Endothelial cell of umbilical vein (primary cell): ENCODE data around the gene LY6G6C. TPM values are rescaled to one million over a fixed set of nuclear protein-coding genes. Genes with fewer than 3 reads are reported as not detected.
A peak's percentile ranks its signal among the peaks of the same experiment; 100 is the strongest.

ENCODE experiments used
- BruUV-seq: library from RNA; stranded (reverse); fragments of 400-500 nt; replicated peaks from 2 replicates; lab custom pipeline; 2021; lab: Mats Ljungman, UMichigan
- CTCF ChIA-PET: fragments of 300-600, 350-600 bp; sonication (Branson Sonifier 250); formaldehyde crosslinking; loops from one replicate; lab custom pipeline; 2021; ENCODE audit warnings: antibody characterized with exemption, inconsistent platforms; lab: Charles Lee
- POLR2A ChIA-PET: fragments of 300-600, 350-600 bp; sonication (Branson Sonifier 250); formaldehyde crosslinking; loops from one replicate; lab custom pipeline; 2021; ENCODE audit warnings: antibody characterized with exemption, inconsistent platforms; lab: Charles Lee
- DNase-seq: peaks from one replicate; pipeline ENCODE4 v3.0.0-alpha.2; 2011; ENCODE audit warnings: low read depth, low spot score
- FAIRE-seq: peaks from 2 replicates; lab custom pipeline; 2011; peaks lifted over from hg19 to GRCh38; lab: Jason Lieb, UNC
- H2AFZ ChIP-seq: 2 replicates; pipeline ENCODE4 v1.6.0; 2012; ENCODE audit warnings: low read depth, low read length, control low read depth, inconsistent platforms
- H3K27ac ChIP-seq: 2 replicates; pipeline ENCODE4 v1.5.1; 2011; ENCODE audit warnings: low read depth, mild to moderate bottlenecking, control low read depth, low read length, moderate library complexity; ENCODE audit not compliant: insufficient read depth
- H3K27me3 ChIP-seq, 2 experiments: 2 replicates each; pipeline versions ENCODE4 v1.6.0 to v1.6.1; 2011; ENCODE audit warnings: low read length in 2 of 2, mixed read lengths in 1 of 2; ENCODE audit not compliant: control insufficient read depth in 2 of 2, insufficient read depth in 2 of 2
- H3K36me3 ChIP-seq, 2 experiments: 2 replicates in 1 of 2; 3 replicates in 1 of 2; pipeline ENCODE4 v1.5.1; 2011; ENCODE audit warnings: low read length in 2 of 2, mild to moderate bottlenecking in 1 of 2, moderate library complexity in 1 of 2; ENCODE audit not compliant: control insufficient read depth in 2 of 2, insufficient read depth in 2 of 2; ENCODE audit errors: extremely low read depth in 1 of 2
- H3K4me1 ChIP-seq: 3 replicates; pipeline ENCODE4 v1.5.1; 2011; ENCODE audit warnings: mild to moderate bottlenecking, low read length; ENCODE audit not compliant: control insufficient read depth, insufficient read depth; ENCODE audit errors: extremely low read depth
- H3K4me2 ChIP-seq: 2 replicates; pipeline ENCODE4 v1.6.1; 2011; ENCODE audit warnings: low read length, control low read depth, mixed read lengths; ENCODE audit not compliant: insufficient read depth
- H3K4me3 ChIP-seq, 3 experiments: fragments of 200-600 bp in 1 of 3; sonication (generic), shearing (Covaris generic) in 1 of 3; replicated peaks in 1 of 3; 2 replicates each; pipeline ENCODE4 v1.5.1; 2011 to 2016; ENCODE audit warnings: control low read depth in 3 of 3, low read length in 3 of 3, mild to moderate bottlenecking in 2 of 3, inconsistent platforms in 1 of 3, low read depth in 1 of 3, moderate library complexity in 1 of 3; ENCODE audit not compliant: insufficient read depth in 1 of 3
- H3K79me2 ChIP-seq: 2 replicates; pipeline ENCODE4 v1.6.0; 2012; ENCODE audit warnings: low read length, inconsistent platforms; ENCODE audit not compliant: control insufficient read depth, insufficient read depth
- H3K9ac ChIP-seq: replicated peaks from 2 replicates; pipeline ENCODE3; 2011; ENCODE audit warnings: low read length, control low read depth; ENCODE audit not compliant: insufficient read depth; ENCODE audit errors: extremely low read depth
- H3K9me1 ChIP-seq: replicated peaks from 3 replicates; pipeline ENCODE4 v1.6.0; 2011; ENCODE audit warnings: mild to moderate bottlenecking, low read length; ENCODE audit not compliant: control insufficient read depth, insufficient read depth; ENCODE audit errors: extremely low read depth
- H3K9me3 ChIP-seq: replicated peaks from 2 replicates; pipeline ENCODE4 v1.5.1; 2012; ENCODE audit warnings: low read length, inconsistent platforms; ENCODE audit not compliant: control insufficient read depth, insufficient read depth
- H4K20me1 ChIP-seq: replicated peaks from 2 replicates; pipeline ENCODE3; 2011; ENCODE audit warnings: mild to moderate bottlenecking, low read length; ENCODE audit not compliant: control insufficient read depth, insufficient read depth; ENCODE audit errors: extremely low read depth
- CTCF ChIP-seq, 2 donors: IDR thresholded peaks; 1 replicate in 1 of 2; 2 replicates in 1 of 2; pipeline ENCODE4 v1.5.1; 2011; ENCODE audit warnings: low read length in 2 of 2, mild to moderate bottlenecking in 2 of 2, moderate library complexity in 2 of 2, control low read depth in 1 of 2, inconsistent platforms in 1 of 2, low read depth in 1 of 2; ENCODE audit not compliant: insufficient read depth in 1 of 2; ENCODE audit errors: extremely low read depth in 1 of 2
- FOS ChIP-seq: IDR thresholded peaks from 2 replicates; pipeline ENCODE4 v1.6.1; 2011; ENCODE audit warnings: mild to moderate bottlenecking, low read length, moderate library complexity, borderline replicate concordance; ENCODE audit not compliant: insufficient read depth
- JUN ChIP-seq: IDR thresholded peaks from 2 replicates; pipeline ENCODE4 v1.6.1; 2011; ENCODE audit warnings: borderline replicate concordance, low read depth; ENCODE audit not compliant: insufficient read length, insufficient read depth
- MYC ChIP-seq: IDR thresholded peaks from one replicate; pipeline ENCODE4 v1.6.1; 2011; ENCODE audit warnings: mild to moderate bottlenecking, low read depth, low read length
- dilution Hi-C: fragments of 300-500 bp; cut with MboI; formaldehyde crosslinking; loops from one replicate; pipeline ENCODE4 v1.15.0; 2019; ENCODE audit warnings: low sequenced_read_pairs; ENCODE audit not compliant: extremely low pct_ligation_motif_present
- intact Hi-C: fragments of 100-400 bp; cut with micrococcal nuclease; formaldehyde crosslinking; loops from one replicate; pipeline ENCODE4 v1.10.0; 2022
- polyA plus RNA-seq, 4 experiments: library from polyadenylated mRNA; depleted of rRNA in 3 of 4; stranded (reverse) in 3 of 4; unstranded in 1 of 4; fragments of >200 nt; gene quantifications; 2 replicates each; pipeline versions ENCODE4 v1.2.1 to v1.2.3, GENCODE V29; 2011 to 2012; ENCODE audit warnings: missing spikeins in 1 of 4
- total RNA-seq: library from RNA; stranded (reverse); gene quantifications from 2 replicates; pipeline ENCODE4 v1.2.3, GENCODE V29; 2021

Gene LY6G6C
- total and polyA plus RNA-seq, 2 donors (not counting 3 experiments of a cell fraction or from before 2014, with no cell fraction given), result 0.33 TPM; not detected in 1

DNA sequence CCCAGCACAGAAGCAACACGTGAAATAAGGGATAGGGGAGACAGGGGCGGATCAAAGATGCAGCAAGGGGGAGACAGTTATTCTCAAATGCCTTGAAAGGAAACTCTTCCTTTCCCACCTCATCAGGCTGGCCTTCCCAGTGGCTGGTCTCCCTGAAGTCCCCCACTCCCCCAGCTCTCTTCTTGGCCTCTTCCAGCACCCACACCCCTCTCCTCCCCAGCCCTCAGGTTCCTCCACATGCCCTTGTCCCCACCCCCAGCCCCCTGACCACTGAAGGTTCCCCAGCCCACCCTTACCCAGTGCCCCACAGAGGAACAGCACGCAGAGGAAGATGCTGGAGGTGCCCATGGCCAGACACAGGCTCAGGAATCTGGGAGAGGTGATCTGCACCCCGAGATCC is 8.1 kb downstream of the LY6G6C start:
- CTCF ChIA-PET, result interaction anchor here (1.3 to 3.0 kb wide), 5 partner anchors 9 to 117 kb away, joined by 3 to 9 read pairs (median 4); partner anchors contain the start of genes ABHD16A and MPIG6B
- POLR2A ChIA-PET, result no interaction called here
- H3K9me3 ChIP-seq, result no peaks in the 10 kb centered on the region
- peaks cover 8% of the 10 kb centered on the region for H3K4me1 ChIP-seq
- no peak overlapping the region for H2AFZ ChIP-seq
- H4K20me1 ChIP-seq, result no peaks in the 10 kb centered on the region
- intact Hi-C loops, result no loop called here
- TF ChIP-seq JUN (no peak), MYC (no peak), CTCF (IDR thresholded peaks at IDR 0.05; ENCODE audit: extremely low read depth in 1 of 2, insufficient read depth in 1 of 2, low read depth in 1 of 2, low read length in 2 of 2) (no peak)
- no peaks in the 10 kb centered on the region for H3K36me3 ChIP-seq
- no peak overlapping the region for H3K4me3 ChIP-seq
- no peaks in the 10 kb centered on the region for H3K27me3 ChIP-seq
- DNase-seq (no peak), FAIRE-seq (no peak)
- BruUV-seq, result no TSS peak
- no peaks in the 10 kb centered on the region for H3K79me2 ChIP-seq
- no peaks in the 10 kb centered on the region for H3K9me1 ChIP-seq
- H3K27ac ChIP-seq, result no peak overlapping the region
- H3K9ac ChIP-seq, result no peak overlapping the region
- dilution Hi-C loops, result no loop called here
- H3K4me2 ChIP-seq, result no peak overlapping the region

DNA sequence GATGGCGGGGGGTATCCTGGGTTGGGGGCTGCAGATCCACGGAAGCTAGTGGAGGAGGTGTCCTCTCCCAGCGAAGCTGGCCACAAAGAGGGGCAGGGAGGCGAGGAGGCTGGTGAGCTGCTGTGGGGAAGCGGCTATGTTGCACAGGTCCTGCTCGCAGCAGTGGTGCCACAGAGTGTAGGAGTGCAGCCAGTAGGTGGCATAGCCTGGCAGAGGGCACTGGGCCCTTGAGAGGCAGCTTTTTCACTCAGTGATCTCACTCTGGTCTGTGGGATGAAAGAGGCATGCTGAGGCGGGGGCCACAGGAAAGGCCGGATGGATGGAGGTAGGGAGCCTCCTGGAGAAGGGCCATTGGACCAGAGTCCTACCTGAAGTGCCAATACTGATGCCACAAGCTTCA is 9.2 kb downstream of the LY6G6C start:
- Histone ChIP-seq H4K20me1 (no peaks in the 10 kb centered on the region), H3K27ac (no peak overlapping the region), H3K79me2 (no peaks in the 10 kb centered on the region), H3K4me2 (no peak overlapping the region), H3K9me3 (no peaks in the 10 kb centered on the region), H3K27me3 (no peaks in the 10 kb centered on the region), H3K4me1 (peaks cover 8% of the 10 kb centered on the region), H2AFZ (no peak overlapping the region), H3K36me3 (no peaks in the 10 kb centered on the region), H3K4me3 (no peak overlapping the region), H3K9me1 (no peaks in the 10 kb centered on the region), H3K9ac (no peak overlapping the region)
- no peak for FAIRE-seq
- POLR2A ChIA-PET, result interaction anchor here (1.2 to 1.3 kb wide), 2 partner anchors 25 to 115 kb away, joined by 3 read pairs; partner anchors contain the start of genes CLIC1 and HSPA1B
- dilution Hi-C loops, result no loop called here
- no peak for DNase-seq
- TF ChIP-seq CTCF (IDR thresholded peaks at IDR 0.05; ENCODE audit: extremely low read depth in 1 of 2, insufficient read depth in 1 of 2, low read depth in 1 of 2, low read length in 2 of 2), result peak in 1 of 2 donors; percentile 35
- no peak for TF ChIP-seq FOS
- no TSS peak for BruUV-seq
- intact Hi-C loops, result no loop called here
- CTCF ChIA-PET, result interaction anchor here (0.9 to 2.3 kb wide), 4 partner anchors 10 to 57 kb away, joined by 4 to 14 read pairs (median 6); partner anchors contain the start of gene ABHD16A
